Esophagus squamous epithelium (tissue), 4 donors: ENCODE results near the gene NCAPG.

Source experiments
- CTCF ChIP-seq, 6 experiments: fragments of 450-650 bp in 4 of 6; fragments of 200-600 bp in 2 of 6; sonication (generic) in 2 of 6; IDR thresholded peaks; one replicate each; pipeline ENCODE4 v1.5.1; 2016 to 2019; ENCODE audit warnings: antibody characterized with exemption in 6 of 6, mild to moderate bottlenecking in 4 of 6, moderate library complexity in 4 of 6
- POLR2A ChIP-seq, 4 donors: fragments of 450-650 bp; IDR thresholded peaks; one replicate each; pipeline ENCODE4 v1.6.1; 2017; ENCODE audit warnings: antibody characterized with exemption in 4 of 4, mild to moderate bottlenecking in 4 of 4, moderate library complexity in 3 of 4

- TF ChIP-seq CTCF (IDR thresholded peaks at IDR 0.05) (no peak), POLR2A (IDR thresholded peaks at IDR 0.05) (no peak)
These were observed 24.2 kb upstream of the NCAPG start for GRCh38 chr4:17786567-17786966.
